HepG2 (cell line): ENCODE data around the gene TEAD1. TPM values are rescaled to one million over a fixed set of nuclear protein-coding genes. Genes with fewer than 3 reads are reported as not detected.

Experiments
- DR1 ChIP-seq: sonication (generic); formaldehyde crosslinking; IDR thresholded peaks from 2 replicates; pipeline ENCODE4 v1.8.0; 2021; ENCODE audit warnings: mild to moderate bottlenecking, missing genetic modification reagents, inconsistent platforms
- IKZF4 ChIP-seq: sonication (generic); formaldehyde crosslinking; IDR thresholded peaks from 2 replicates; pipeline ENCODE4 v1.5.1; 2020; ENCODE audit warnings: borderline replicate concordance, mild to moderate bottlenecking, low read depth, missing genetic modification reagents; ENCODE audit errors: not compliant biosample characterization
- KDM2A ChIP-seq: sonication (generic); formaldehyde crosslinking; IDR thresholded peaks from 2 replicates; pipeline ENCODE4 v1.4.0; 2020; ENCODE audit warnings: low read depth, missing genetic modification reagents, borderline replicate concordance
- PLRG1 ChIP-seq: fragments of 450-650 bp; conservative IDR thresholded peaks from 2 replicates; pipeline ENCODE4 v1.6.1; 2016
- PLSCR1 ChIP-seq: sonication (generic); formaldehyde crosslinking; IDR thresholded peaks from 2 replicates; pipeline ENCODE4 v1.5.0; 2020; ENCODE audit warnings: missing genetic modification reagents, mild to moderate bottlenecking, borderline replicate concordance
- RBFOX2 ChIP-seq: fragments of 200-400 bp; formaldehyde crosslinking; IDR thresholded peaks from 2 replicates; pipeline ENCODE4 v1.6.1; 2017; ENCODE audit warnings: low read depth, mild to moderate bottlenecking, low read length
- TERF1 ChIP-seq: sonication (generic); formaldehyde crosslinking; IDR thresholded peaks from 2 replicates; pipeline ENCODE4 v1.8.0; 2022; ENCODE audit warnings: mild to moderate bottlenecking, missing genetic modification reagents, moderate library complexity
- ZFAT ChIP-seq: sonication (generic); formaldehyde crosslinking; conservative IDR thresholded peaks from 2 replicates; pipeline ENCODE4 v1.8.1; 2023; ENCODE audit warnings: missing genetic modification reagents, inconsistent platforms
- ZFYVE20 ChIP-seq: sonication (generic); formaldehyde crosslinking; IDR thresholded peaks from 2 replicates; pipeline ENCODE4 v1.8.0; 2023; ENCODE audit warnings: low read depth, mild to moderate bottlenecking, moderate library complexity, missing genetic modification reagents, borderline replicate concordance
- ZNF317 ChIP-seq: sonication (generic); formaldehyde crosslinking; IDR thresholded peaks from 2 replicates; pipeline ENCODE4 v1.5.0; 2020; ENCODE audit warnings: mild to moderate bottlenecking, missing genetic modification reagents
- ZNF333 ChIP-seq: sonication (generic); formaldehyde crosslinking; IDR thresholded peaks from 2 replicates; pipeline ENCODE4 v1.4.0; 2020; ENCODE audit warnings: mild to moderate bottlenecking, missing genetic modification reagents, borderline replicate concordance
- ZNF382 ChIP-seq: sonication (generic); formaldehyde crosslinking; IDR thresholded peaks from 2 replicates; pipeline ENCODE4 v1.5.0; 2020; ENCODE audit warnings: missing genetic modification reagents, mild to moderate bottlenecking, borderline replicate concordance
- ZNF451 ChIP-seq: sonication (generic); formaldehyde crosslinking; IDR thresholded peaks from 2 replicates; pipeline ENCODE4 v1.5.0; 2020; ENCODE audit warnings: mild to moderate bottlenecking, missing genetic modification reagents
- ZNF629 ChIP-seq: sonication (generic); formaldehyde crosslinking; conservative IDR thresholded peaks from 2 replicates; pipeline ENCODE4 v1.5.0; 2020; ENCODE audit warnings: missing genetic modification reagents
- ZNF670 ChIP-seq: sonication (generic); formaldehyde crosslinking; IDR thresholded peaks from 2 replicates; pipeline ENCODE4 v1.8.0; 2022; ENCODE audit warnings: mild to moderate bottlenecking, missing genetic modification reagents, borderline replicate concordance
- ZNF839 ChIP-seq: sonication (generic); formaldehyde crosslinking; IDR thresholded peaks from 2 replicates; pipeline ENCODE4 v1.4.0; 2020; ENCODE audit warnings: missing genetic modification reagents, mild to moderate bottlenecking, borderline replicate concordance
- ZNF841 ChIP-seq: sonication (generic); formaldehyde crosslinking; IDR thresholded peaks from 2 replicates; pipeline ENCODE4 v1.8.1; 2023; ENCODE audit warnings: missing genetic modification reagents, borderline replicate concordance
- polyA plus RNA-seq, 8 experiments: library from polyadenylated mRNA; depleted of rRNA in 3 of 8; stranded (reverse) in 7 of 8; unstranded in 1 of 8; fragments of >200 nt; fragmentation: Illumina TruSeq in 4 of 8; extraction: Trizol in 4 of 8; gene quantifications; 2 replicates each; pipeline versions ENCODE4 v1.2.1 to v1.2.3, GENCODE V29; 2011 to 2016; ENCODE audit warnings: low read depth in 4 of 8, missing spikeins in 1 of 8, mixed read lengths in 1 of 8; ENCODE audit not compliant: insufficient read depth in 1 of 8
- total RNA-seq, 5 experiments: library from RNA; depleted of rRNA; stranded (reverse); fragments of >200 nt; fragmentation: Illumina TruSeq; extraction: Trizol; gene quantifications; 2 replicates each; pipeline ENCODE4 v1.2.3, GENCODE V29; 2016; ENCODE audit warnings: low read depth in 1 of 5
- TF ChIP-seq, protein P1 (sequence below): sonication (generic); formaldehyde crosslinking; IDR thresholded peaks from 2 replicates; pipeline ENCODE4 v1.9.0; 2021; ENCODE audit warnings: missing genetic modification reagents, mild to moderate bottlenecking, borderline replicate concordance
- TF ChIP-seq, protein P2 (sequence below): sonication (generic); formaldehyde crosslinking; IDR thresholded peaks from 2 replicates; pipeline ENCODE4 v1.5.1; 2020; ENCODE audit warnings: mild to moderate bottlenecking, missing genetic modification reagents, borderline replicate concordance
- TF ChIP-seq, protein P3 (sequence below): sonication (generic); formaldehyde crosslinking; IDR thresholded peaks from 2 replicates; pipeline ENCODE4 v1.4.0; 2020; ENCODE audit warnings: missing genetic modification reagents

The TEAD1 gene
- total and polyA plus RNA-seq, 2 of the 13 experiments (the other 11 are each of a cell fraction or from before 2014, with no cell fraction given): 20.1 to 30.5 TPM

- 0 out of 2 replicates have a peak, but pooled peaks have one; percentile 27 for TF ChIP-seq ZNF841
- TF ChIP-seq ZNF333 (CRISPR knock-in tag): no peak
- TF ChIP-seq ZNF839 (CRISPR knock-in tag): no peak
- no peak for TF ChIP-seq IKZF4 (CRISPR knock-in tag)
- no peak for TF ChIP-seq ZFYVE20
- TF ChIP-seq, protein P1, sequence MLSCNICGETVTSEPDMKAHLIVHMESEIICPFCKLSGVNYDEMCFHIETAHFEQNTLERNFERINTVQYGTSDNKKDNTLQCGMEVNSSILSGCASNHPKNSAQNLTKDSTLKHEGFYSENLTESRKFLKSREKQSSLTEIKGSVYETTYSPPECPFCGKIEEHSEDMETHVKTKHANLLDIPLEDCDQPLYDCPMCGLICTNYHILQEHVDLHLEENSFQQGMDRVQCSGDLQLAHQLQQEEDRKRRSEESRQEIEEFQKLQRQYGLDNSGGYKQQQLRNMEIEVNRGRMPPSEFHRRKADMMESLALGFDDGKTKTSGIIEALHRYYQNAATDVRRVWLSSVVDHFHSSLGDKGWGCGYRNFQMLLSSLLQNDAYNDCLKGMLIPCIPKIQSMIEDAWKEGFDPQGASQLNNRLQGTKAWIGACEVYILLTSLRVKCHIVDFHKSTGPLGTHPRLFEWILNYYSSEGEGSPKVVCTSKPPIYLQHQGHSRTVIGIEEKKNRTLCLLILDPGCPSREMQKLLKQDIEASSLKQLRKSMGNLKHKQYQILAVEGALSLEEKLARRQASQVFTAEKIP (CRISPR knock-in tag): no peak
- TF ChIP-seq KDM2A: peak; percentile 70; the same call in 1 of the 2 replicates
- TF ChIP-seq RBFOX2: peak; percentile 40; the same call in 1 of the 2 replicates
- no peak for TF ChIP-seq PLRG1
- TF ChIP-seq ZNF317: no peak
- TF ChIP-seq, protein P2, sequence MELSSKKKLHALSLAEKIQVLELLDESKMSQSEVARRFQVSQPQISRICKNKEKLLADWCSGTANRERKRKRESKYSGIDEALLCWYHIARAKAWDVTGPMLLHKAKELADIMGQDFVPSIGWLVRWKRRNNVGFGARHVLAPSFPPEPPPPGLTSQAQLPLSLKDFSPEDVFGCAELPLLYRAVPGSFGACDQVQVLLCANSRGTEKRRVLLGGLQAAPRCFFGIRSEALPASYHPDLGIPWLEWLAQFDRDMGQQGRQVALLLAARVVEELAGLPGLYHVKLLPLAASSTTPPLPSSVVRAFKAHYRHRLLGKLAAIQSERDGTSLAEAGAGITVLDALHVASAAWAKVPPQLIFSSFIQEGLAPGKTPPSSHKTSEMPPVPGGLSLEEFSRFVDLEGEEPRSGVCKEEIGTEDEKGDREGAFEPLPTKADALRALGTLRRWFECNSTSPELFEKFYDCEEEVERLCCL (CRISPR knock-in tag): no peak
- 0 out of 2 replicates have a peak, but pooled peaks have one; percentile 43 for TF ChIP-seq ZNF629 (CRISPR knock-in tag)
- no peak for TF ChIP-seq TERF1
- TF ChIP-seq ZFAT (CRISPR knock-in tag): no peak
- no peak for TF ChIP-seq ZNF451 (CRISPR knock-in tag)
- TF ChIP-seq, protein P3, sequence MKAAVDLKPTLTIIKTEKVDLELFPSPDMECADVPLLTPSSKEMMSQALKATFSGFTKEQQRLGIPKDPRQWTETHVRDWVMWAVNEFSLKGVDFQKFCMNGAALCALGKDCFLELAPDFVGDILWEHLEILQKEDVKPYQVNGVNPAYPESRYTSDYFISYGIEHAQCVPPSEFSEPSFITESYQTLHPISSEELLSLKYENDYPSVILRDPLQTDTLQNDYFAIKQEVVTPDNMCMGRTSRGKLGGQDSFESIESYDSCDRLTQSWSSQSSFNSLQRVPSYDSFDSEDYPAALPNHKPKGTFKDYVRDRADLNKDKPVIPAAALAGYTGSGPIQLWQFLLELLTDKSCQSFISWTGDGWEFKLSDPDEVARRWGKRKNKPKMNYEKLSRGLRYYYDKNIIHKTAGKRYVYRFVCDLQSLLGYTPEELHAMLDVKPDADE (CRISPR knock-in tag): no peak
- TF ChIP-seq PLSCR1: no peak
- TF ChIP-seq DR1 (CRISPR knock-in tag): 0 out of 2 replicates have a peak, but pooled peaks have one; percentile 27
- no peak for TF ChIP-seq ZNF382 (CRISPR knock-in tag)
- 0 out of 2 replicates have a peak, but pooled peaks have one; percentile 25 for TF ChIP-seq ZNF670 (CRISPR knock-in tag)
Measured at GRCh38 chr11:12845739-12846358, 171.6 kb downstream of the TEAD1 start (continued).
